GM21515 (cell line): Measurements from ENCODE around the gene DHRS3.

Source experiments
- ATAC-seq: cut with Tn5 transposase; IDR thresholded peaks from one replicate; pipeline ENCODE4 v1.9.1; 2021; ENCODE audit not compliant: unreplicated experiment

Gene DHRS3

DNA sequence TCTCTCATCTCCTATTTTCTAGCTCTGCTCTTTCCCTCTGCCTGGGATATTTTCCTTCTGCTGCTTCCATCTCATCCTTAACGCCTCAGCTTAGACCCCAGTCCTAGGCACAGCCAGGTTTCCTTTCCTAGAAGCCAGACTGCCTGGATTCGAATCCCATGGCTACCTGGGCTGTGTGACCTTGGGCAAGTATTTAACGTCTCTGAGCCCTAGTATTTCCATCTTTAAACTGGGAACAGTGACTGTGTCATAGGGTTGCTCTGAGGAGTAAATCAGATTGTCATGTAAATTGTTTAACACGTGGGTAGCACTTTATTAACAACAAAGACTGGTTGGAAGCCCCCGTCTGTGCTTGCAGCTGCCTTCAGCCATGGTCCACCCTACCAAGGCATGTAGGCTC lies 18.4 kb downstream of the DHRS3 start:
- no peak for ATAC-seq

DNA sequence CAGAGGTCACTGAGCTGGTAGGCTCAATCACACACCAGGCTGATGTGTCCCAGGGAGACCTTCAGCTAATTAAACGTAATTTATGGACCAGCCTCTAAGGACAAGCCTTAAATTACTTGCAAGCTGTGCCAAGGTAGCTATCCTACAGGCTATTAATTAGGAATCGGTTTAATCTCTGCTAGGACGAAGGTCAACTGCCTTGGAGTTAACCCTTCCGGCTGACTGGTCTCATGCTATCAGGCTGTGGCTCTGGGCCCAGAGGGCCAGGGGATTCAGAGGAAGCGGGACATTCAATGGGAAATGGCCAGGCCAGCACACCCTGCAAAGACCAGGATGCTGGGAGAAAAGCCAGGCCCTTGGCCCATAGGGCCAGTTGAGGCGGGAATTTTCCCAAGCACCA lies 19.0 kb downstream of the DHRS3 start:
- no peak for ATAC-seq

DNA sequence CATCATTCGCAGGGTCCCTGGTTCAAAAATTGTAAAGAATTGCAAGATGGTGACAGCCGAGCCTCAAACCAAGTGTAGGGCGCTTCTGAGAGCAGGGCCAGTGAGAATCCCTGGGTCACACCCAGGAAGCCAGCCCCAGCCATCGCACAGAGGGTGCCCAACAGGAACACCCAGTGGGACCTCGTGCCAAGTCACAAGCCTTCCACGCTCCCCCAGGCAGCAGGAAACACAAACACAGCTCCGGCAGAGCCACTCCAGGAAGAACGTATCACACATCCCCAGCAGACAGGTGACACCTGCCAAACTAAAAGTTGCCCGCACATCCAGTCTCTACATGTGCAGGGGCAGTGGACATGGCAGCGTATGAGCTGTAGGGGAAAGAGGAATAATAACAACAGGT lies 20.2 kb downstream of the DHRS3 start:
- ATAC-seq, result no peak

DNA sequence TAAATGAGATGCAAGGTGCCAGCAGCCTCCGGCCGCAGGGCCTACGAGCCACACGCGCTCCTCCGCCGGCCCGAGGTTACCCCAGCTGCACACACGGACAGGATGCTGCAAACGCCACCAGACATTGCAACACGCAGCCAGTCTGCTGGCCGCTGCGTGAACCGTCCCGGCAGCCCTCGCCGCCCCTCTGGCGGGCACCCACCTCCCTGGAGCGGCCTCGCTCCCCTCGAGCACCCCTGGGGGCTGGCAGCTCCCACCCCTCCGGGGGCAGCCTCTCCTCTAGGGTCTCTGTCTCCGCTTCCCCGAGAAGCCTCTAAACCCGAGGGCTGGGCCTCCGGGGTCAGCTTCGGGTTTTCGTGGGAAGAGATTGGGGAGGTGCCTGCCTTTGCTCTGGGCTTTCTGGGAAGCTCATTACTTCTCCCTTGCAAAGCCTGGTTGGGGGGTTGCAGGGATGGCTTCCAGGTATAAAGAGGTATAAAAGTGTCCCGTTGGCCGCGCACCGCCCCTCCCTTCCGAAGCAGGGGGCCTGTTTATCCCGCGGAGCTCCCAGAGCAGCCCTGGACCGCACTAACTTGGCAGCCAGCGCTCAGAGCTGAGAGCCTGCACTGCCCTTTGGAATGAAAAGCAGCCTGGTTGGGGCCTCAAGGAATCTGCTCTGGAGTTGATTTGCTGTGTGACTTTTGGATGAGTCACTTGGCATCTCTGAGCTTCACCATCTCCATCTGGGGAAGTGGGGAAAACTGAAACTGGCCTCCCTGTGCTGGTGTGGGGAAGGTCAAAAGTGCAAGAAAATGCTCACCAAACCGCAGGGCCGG lies 21.8 kb downstream of the DHRS3 start:
- ATAC-seq, result no peak

DNA sequence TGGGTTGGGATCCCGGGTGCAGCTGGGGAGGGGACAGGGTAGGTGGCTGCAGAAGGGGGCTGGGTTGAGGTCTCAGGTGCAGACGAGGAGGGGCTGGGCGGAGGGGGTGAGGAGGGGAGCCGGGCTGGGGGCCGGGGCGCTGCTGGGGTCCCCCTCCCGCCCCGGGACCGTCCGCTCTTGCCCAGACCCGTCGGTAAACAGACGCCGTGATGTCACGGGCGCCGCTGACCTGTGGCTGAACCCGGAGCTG lies 22.3 kb downstream of the DHRS3 start:
- no peak for ATAC-seq

DNA sequence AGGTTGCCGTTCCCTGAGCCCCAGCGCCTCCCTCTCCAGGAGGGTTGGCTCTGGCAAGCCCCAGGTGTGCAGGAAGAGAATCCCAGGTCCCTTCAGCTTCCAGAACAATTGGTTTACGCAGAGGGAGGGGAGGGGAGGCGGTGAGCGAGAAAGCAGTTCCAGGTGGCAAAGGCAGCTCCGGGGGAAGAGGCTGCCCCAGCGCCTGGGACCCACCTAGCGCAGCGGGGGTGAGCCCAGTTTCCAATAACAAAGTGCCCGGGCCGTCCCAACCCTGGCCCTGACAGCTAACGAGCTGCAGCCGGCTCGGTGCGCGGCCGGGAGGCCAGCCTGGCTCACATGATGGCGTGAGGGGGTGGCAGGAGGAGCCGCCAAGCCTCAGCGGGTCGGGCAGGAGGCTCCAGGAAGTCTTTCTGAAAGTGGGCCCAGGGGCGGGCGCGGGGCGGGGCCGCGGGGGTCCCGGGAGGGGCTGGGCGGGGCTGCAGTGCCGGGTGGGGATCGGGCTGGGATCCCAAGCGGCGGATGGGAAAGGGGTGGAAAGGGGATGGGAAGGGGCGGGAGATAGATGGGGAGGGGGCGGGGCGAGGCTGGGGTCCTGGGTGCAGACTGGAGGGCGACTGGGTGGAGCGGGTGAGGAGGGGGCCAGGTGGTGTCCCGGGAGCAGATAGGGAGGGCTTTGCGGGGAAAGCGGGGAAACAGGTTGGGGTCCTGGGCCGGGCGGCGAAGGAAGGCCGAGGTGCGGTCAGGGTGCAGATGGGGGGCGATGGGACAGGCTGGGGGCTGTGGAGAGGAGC lies 22.8 kb downstream of the DHRS3 start:
- no peak for ATAC-seq

DNA sequence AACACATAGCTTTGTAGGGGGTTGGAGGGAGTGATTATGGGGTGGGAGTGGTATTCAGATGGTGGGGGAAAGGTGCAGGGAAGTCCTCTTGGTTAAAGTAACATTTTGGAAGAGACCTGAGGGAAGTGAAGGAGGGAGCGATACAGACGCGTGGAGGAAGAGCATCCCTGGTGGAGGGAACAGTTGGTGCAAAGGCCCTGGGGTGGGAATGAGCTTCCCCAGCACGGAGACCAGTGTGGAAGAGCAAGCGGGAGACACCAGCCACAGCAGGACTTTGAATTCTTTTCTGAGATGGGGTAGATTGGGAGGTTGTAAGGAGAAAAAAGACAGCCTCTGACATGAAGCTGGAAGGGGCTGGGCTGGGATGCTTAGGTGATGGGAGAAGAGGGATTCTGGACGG lies 23.5 kb downstream of the DHRS3 start:
- ATAC-seq, result no peak

DNA sequence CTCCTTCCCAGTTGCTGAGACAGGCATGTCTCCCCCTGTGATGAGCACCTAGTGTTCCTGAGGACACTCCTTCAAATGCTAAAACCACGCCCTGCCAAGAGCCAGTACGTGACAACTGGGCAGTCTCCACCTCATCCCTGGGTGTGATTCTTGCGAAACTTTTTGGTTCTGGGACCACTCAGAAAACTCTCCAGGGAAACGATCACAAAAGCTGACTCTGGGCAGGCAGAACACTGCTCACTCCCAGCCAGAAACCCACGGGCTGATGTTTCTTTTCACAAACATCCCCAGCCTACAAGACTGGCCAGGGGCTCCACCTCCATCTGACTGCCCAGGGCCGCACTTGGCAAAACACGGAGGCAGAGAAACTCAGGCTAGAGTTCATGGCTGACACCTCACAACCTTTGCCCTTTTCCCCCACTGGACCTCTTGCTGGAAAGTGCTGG lies 24.4 kb downstream of the DHRS3 start:
- no peak for ATAC-seq

DNA sequence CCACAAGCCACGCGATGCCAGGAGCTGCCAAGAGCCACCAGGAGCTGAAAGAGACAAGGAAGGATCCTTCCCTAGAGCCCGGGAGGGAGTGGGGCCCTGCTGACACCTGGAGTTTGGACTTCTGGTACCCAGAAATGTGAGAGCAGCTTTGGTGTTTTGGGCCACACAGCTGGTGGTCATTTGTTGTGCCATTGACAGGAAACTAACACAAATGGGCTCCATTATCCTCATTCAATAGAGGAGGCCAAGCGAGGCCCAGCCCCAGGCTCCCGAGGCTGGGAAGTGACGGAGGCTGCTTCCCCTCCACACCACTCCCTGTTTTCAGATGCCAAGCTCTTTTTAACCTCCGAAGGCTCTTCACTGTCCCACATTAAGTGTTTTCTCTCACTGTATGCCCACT lies 25.5 kb downstream of the DHRS3 start:
- no peak for ATAC-seq

DNA sequence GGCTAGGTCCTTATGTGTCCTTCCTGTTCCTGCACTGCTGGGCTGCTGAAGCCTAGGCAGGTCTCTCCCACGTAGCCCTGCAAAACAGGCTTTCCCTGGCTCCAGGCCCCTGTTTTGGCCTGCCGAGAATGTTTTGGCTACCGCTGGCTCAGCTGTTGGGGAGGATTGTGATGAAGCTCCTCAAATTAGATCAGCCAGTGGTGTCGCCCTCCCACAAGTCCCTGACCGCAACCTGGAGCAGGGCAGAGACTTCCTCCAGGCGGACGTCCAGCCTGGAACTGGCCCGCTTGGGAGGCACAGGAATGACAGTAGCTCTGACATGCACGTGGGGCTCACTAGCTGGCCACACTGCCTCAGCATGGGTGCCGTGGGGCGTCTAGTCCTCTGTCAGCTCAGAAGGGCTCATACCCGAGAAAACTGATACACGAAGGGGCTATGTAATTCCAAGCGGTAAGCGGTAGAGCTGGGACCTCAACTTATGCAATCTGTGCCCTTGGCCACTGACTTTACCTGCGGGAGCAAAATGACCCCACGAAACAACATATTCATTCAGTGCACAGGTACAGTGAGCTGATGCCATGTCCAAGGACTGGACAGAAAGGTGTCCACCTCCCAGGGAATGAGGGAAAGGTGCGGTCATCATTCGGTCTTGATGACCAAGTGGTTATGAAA lies 26.6 kb downstream of the DHRS3 start:
- no peak for ATAC-seq

DNA sequence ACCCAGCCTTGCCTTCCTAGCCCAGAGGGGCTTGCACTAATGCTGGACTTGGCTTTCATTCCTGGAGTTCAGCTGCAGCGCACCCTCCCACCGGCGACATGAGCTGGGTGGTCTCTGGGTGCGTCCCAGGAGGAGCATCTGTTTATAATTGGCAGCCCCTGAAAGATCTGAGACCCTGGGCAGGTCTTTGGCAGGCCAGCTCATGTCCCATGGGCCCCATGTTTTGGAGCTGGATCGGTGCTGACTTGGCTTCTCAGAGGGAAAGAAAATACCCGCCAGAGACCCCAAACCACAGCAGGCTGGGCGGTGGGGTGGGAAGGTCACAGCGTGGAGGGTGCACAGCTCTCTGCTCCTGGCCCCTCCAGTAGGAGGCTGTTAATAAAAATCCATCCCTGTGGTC lies 29.3 kb downstream of the DHRS3 start:
- no peak for ATAC-seq

DNA sequence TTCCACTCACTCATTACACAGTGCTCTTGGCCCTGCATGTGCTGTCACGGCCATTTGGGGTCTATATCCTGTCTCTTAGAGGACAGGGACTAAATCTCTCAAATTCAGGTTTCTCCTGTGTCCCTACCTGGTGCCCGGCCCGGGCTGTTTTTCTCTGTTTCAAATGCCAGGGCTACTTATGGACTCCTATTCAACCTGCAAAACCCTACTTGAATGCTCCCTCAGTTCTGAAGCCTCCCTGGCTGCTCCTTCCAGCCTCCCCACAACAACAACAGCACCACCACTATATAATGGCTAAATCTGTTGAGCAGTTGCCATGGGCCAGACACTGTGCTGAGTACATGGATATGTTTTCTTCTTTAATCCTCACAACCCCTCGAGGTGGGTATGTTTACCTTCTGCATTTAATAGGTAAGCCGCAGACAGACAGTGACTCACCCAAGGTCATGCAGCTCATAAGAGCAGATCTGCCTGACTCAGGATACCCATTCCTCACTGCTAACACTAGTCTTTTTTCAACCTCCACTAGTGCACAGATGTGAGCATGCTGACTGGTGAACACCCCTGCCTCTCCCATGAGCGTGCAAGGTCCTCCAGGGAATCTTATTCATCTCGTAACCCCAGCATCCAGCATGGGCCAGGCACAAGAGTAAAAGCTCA lies 29.9 kb downstream of the DHRS3 start:
- no peak for ATAC-seq

DNA sequence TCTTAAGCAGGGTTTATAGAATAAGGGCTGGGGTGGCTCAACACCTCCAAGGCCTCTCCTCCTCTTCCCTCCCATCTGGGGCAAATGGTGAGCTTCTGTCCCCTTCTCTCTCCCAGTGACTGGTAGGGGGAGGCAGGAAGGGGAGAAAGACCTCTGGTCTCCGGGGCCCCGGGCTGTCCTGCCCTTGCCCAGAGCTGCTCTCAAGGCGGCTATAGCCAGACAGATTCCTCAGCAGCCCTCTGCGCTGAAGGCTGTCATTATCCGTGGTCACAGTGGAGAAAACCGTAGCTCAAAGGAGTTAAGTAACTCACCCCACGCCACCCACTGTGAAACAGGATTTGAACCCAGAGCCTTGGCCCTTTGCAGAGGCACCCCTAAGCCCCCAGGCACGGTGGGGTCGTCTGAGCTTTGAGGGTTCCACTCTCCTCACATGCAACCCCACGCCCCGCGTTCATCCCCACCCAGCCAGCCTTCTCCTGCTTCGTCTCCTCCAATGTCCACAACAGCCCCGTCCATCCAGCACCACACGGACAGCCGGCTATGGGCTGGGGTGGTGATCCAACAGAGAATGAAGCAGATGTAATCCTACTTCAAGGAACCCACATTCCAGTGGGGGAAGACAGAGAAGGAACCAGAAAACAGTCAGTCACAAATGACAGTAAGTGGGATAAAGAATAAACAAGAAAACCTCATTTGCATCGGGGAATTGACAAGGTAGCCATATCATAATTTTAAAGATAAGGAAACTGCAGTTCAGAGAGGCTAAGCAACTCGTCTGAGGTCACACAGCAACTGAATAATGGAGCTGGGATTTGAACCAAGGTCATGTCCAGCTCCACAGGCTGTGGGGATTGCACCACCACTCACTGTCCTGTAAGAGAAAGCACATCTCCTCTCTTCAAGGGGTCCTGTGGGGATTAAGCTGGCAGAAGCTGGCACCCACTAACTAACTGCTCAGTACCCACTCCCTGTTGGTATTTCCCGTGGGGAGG lies 31.8 kb downstream of the DHRS3 start:
- ATAC-seq, result no peak

DNA sequence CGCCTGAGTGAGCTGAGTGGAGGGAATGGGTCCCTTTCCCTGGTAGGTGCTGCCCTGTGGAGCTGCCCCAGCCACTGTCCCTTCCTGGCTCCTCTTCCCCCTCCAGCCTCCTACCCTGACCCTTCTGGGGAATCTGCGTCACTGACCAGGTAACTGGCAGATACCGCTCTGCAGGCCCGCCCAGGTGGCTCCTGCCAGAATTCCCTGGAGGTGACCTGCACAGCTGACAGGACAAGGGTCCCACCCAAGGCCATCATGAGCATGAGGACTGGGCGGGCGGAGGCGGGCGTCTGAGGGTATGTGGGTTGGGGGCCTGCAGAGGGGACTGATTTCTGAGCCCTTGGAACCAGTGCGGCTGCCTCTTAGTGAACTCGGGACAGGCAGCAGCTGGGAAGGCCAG lies 32.5 kb downstream of the DHRS3 start:
- no peak for ATAC-seq

DNA sequence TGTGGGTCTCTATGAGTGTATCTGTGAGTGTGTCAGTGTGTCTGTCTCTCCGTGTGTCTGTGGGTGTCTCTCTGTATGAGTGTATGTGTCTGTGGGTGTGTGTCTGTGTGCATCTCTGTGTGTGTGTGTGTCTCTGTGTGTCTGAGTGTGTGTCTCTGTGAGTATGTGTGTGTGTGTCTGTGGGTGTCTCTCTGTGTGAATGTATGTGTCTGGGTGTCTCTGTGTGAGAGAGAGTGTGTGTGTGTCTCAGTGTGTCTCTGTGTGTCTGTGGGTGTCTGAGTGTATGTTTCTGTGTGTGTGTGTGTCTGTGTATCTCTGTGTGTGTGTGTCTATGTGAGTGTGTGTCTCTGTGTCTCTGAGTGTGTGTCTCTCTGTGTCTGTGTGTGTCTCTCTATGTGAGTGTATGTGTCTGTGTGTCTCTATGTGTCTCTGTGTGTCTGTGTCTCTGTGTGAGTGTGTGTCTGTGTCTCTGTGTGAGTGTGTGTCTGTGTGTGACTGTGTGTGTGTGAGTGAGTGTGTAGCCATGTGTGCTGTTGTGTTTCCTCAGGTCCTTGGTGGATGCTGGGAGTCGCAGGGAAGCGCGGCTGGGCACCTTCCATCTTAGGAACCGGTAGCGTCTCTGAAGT lies 33.0 kb downstream of the DHRS3 start:
- no peak for ATAC-seq

DNA sequence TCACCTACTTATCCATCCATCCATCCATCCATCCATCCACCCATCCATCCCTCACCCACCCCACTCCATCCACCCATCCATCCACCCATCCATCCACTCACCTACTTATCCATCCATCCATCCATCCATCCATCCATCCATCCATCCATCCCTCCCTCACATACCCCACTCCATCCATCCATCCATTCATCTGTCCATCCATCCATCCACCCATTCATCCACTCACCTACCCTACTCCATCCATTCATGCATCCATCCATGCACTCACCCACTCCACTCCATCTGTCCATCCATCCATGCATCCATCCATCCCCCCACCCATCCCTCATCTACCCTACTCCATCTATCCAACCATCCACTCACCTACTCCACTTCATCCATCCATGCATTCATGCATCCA lies 34.5 kb downstream of the DHRS3 start:
- no peak for ATAC-seq

DNA sequence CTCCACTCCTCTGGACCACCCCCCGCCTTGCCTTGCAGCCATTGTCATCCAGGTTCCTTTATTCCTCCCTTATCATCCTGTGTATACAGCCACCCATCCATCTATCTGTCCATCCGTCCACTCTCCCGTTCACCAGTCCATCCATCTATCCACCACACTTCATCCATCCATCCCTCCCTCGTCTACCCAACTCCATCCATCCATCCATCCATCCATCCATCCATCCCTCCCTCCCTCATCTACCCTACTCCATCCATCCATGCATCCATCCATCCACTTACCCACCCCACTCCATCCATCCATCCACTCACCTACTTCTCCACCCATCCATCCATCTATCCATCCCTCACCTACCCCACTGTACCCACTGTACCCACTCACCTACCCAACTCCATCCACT lies 35.4 kb downstream of the DHRS3 start:
- ATAC-seq, result no peak

DNA sequence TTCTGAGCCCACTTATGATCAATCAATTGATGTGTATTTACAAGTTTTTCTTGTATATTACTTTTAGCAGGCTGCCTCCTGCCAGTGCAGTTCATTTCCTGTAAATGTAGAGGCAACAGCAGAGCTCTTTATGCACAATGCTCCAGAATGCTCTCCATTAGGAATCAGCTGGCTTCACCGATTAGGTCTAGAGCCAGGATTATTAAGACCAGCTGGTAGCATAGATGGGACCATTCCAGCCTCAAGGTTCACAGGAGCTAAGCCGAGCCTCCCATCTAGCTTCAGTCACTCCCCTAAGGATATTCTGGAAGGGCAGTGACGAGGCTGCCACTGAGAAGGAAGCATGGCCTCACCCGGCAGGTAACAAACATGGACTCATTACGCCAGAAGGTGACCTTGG lies 36.8 kb downstream of the DHRS3 start:
- ATAC-seq, result no peak

DNA sequence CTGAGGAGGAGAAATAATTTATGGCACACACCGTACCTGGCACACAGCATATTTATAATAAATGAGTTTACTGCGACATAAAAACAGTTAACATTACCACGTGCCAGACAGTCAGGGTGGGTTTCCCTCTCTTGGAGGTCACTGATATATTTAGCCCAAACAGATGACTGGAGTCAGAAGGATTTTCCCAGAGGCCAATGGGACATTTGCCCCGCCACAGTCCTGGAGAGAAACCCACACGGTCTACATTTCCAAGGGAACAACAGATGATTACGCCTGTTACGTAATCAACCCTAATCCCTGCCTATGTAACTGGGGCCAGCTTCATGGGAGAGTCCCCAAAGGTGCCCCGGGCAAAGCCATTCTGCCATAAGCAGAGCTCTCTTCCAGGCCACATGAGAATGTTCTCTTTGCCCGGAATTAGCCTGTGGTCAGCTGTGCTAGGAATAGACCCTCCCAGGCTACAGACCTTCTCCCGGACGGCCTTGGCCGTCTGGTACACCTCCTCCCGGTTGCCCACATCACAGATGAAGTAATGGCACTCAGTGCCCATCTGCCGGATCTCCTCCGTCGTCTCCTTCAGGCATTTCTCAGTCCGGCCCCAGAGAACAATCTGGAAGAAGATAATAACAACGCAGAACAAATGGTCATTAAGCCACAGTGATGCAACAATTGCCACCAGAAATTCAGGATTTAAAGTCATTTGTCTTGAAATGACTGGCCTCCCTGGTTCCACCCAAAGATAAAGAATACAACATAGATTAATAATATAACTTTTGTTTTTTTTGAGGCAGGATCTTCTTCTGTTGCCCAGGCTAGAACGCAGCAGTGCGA lies 37.7 kb downstream of the DHRS3 start:
- ATAC-seq, result no peak
